NCI-H446 (cell line): ENCODE data around the gene SPINK1.
A peak's percentile ranks its signal among the peaks of the same experiment; 100 is the strongest.
"Not testable (repeated sequence)": the region's sequence is repeated elsewhere in the genome, so short reads cannot be mapped to it uniquely, and the experiment has no call there.

Experiments used
- DNase-seq, 2 experiments: peaks; one replicate each; lab custom pipeline; 2025; lab: John Stamatoyannopoulos, UW

The SPINK1 gene

DNA sequence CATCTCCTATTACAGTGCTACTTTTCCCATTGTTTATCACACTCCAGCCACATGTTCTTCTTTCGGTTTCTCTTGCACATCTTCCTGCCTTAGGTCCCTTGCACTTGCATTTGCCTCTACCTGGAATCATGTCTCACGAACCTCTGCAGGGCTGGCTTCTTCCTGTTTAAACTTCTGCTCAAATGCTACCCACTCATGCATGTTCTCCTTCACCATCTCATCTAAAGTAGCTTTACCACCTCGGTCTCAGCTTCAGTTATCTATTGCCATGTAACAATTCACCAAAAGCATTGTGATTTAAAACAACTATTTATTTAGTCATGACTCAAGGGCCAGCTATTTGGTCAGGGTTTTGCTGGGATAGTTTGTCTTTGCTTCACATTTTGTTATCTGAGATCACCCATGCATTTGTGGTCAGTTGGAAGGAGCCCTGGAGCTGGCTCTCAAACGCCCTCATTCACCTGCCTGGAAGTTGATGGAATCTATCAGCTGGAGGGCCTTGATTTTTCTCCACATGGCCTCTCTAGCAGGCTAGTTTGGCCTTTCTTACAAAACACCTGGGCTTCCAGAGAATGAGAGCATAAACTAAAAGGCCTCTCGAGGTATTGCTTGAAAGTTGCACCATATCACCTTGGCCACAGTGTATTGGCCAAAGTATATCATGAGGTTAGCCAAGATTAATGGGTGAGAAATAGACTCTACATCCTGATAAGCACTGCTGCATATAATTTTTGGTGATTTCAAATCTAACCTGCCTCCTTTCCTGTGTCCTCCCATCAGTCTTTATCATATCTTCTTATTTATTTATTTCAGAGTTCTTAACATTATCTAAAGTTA, 21.4 kb downstream of the SPINK1 start:
- DNase-seq: no peak

DNA sequence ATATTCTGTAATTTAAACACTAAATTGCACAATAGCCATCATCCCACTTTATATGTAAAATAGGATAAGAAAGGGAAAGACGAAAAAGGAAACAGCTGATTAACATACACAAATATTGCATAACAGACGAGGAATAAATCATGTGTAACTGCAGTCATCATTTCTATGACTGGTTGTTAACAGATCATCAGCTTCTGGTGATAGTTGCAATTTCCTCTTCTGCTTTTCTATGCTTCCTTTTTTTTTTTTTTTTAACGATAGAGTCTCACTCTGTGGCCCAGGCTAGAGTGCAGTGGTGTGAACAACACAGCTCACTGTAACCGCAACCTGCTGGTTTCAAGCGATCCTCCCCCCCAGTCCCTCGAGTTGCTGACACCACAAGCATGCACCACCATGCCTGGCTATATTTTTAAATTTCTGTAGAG, 26.4 kb downstream of the SPINK1 start:
- no peak for DNase-seq

DNA sequence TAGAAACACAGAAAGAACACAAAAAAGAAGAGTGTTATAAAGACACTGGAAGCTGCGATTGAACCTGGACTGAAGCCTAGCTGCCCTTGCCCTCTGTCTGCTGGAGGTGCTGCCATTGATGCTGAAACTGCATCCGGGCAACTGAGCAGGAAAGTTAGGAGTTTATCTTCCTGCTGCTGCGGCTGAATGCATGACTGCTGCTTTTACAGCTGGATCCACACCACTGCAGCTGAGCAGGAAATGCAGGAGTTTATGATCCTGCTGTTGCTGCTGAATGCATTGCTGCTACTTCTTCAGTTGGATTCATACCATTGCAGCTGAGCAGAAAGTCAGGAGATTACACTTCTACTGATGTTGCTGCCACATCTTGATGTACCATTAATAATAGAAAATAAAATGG, 27.1 kb downstream of the SPINK1 start:
- DNase-seq: no peak

DNA sequence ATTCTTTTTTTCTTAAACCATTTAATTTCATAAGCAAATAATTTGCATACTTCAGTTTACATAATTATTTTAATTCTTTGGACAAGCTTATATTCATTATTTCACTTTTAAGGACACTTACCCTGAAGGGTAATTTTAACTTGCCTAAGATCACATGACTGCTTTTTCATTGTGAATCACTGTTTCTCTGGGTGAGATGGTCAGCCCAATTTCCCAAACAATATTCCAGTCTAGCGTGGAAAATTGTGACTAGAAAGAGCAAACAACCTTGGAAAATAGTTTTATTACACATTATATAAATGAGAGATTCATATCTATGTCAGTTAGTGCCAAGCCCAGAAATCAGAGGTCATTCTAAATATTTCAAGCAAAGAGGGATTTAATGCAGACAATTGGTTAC, 27.5 kb downstream of the SPINK1 start:
- DNase-seq: no peak

DNA sequence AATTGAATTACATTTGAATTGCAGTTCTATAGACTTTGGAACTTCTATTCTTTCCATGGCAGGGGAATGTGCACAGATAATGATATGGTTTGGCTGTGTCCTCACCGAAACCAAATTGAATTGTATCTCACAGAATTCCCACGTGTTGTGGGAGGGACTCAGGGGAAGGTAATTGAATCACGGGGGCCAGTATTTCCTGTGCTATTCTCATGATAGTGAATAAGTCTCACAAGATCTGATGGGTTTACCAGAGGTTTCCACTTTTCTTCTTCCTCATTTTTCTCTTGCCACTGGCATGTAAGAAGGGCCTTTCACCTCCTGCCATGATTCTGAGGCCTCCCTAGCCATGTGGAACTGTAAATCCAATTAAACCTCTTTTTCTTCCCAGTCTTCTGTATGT, 28.3 kb downstream of the SPINK1 start:
- not testable (repeated sequence) for DNase-seq

DNA sequence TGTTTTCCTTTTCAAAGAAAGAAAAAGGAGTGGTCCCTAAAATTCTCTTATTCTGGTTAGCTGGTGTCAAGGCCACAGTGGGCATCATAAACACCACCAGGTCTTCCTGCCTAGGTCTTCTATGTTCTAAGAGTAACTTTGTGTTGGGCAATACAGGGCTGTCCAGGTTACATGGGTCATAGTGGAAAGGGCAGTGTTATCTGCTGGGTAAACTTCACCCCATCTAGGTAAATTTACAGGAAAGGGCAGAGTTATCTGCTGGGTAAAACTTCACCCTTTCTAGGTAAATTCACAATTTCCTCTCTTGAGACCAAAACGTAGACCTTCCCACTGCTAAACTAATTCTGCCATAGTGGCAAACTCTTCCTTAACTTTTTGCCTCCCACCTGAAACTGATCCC, 30.0 kb downstream of the SPINK1 start:
- DNase-seq: no peak

DNA sequence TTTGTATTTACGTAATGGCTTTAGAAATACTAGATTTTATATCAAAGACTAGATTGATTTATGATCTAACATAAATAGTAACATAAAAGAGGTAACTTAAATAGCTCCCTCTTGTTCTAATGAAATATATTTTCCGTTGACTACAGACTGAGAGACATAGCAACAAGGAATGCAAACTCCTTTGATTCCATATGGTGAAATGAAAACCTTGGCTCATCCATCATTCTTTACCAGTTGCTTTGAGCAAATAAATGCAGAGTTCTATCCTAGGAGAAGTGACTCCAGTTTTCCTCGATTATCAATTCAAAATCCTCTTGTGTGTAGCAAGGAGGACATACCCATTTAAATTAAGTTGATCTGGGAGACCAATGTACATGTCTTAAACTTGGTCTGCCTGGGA, 31.0 kb downstream of the SPINK1 start:
- DNase-seq: no peak

DNA sequence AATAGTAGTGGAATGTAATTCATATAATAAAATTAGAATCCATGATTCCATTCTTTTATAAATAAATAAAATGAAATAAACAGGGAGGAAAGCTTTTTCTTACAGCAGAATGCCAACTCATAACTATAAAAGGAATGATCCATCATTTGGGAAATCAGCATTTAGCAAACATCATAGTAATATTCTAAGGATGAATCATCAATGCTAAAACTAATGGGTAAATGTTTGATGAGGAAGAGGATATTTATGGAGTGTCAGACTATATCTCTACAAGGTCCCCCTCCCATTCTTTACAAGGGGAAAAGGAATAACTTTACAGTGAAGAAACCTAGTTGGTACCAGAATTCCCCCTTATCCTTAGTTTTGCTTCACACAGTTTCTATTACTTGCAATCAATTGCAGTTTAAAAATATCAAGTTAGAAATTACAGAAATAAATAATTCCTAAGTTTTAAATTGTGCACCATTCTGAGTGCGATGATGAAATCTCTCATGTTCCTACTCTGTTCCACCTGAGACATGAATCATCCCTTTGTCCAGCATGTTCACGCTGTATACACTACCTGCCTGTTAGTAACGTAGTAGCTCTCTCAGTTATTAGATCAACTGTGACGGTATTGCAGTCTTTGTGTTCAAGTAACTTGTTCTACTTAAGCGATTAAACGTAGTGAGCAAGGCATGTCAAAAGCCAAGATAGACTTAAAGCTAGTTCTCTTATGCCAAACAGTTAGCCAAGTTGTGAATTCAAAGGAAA, 34.7 kb downstream of the SPINK1 start:
- no peak for DNase-seq

DNA sequence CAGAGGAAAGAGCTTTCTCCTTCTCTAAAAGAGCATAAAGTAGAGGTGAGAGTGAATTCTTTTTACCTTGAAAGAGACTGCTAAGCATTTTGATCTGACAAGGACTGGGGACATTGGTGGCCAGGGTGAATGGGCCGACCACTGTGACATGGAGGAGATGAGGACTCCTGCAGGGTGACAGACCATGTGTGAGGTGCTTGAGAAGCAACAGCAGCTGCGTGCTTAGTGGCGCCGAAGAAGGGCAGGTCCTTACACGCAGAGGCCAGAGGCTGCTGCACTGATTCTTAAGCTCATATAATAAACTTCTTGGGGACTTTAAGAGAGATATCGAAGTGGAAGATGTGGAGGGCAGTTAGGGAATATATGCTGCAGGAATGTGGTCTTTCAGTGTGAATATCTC, 40.3 kb downstream of the SPINK1 start:
- DNase-seq: no peak

DNA sequence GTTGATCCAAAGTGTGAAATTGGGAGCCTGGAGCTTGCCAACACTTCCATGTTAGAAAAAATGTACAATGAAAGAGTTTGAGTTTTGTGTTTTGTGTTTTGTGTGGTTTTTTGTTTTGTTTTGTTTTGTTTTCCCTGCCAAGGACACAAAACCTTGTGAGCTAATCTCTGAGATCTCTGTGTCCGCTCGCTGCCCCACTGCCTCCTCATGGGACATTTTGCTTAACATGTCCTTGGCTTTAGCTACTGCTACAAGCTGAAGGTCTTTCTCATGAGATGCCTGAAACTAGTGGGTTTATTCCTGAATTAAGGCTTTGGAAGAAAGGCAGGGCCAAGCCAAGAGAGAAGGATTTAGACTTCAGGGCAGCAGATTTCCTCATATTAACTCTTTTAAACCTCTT, 41.7 kb downstream of the SPINK1 start:
- DNase-seq: no peak

DNA sequence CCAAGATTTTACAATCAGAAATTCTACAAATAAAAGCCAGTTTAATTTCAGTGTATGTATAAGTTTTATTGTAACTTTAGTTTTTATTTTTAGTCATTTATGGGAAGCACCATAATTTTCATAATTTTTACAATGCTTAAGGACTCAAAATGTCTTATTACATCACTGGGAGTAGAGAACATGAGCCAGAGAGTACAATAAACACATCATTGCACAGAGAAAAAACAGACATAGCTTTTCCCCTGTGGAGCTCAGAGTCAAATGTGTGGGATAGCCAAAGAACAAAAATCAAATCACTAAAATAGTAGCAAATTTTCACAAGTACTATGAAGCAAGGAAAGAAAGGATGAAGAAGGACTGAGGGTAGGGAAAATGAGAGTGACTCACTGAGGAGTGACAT, 43.4 kb downstream of the SPINK1 start:
- no peak for DNase-seq

DNA sequence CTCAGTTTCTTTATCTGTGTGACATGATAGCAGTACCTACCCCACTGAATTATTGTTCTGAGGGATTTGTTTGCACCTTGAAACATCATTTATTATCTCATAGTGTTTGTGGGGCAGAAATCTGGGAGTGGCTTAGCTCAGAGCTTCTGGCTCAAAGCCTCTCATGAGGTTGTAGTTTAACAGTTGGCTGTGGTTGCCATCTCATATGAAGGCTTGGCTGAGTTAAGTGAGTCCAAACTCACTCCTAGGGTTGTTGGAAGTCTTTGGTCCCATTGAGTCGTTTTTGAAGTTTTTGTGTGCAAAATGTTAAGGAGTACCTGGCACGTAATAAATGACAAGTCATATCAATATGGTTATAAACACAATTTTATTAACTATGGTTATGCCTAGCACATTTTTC, 45.3 kb downstream of the SPINK1 start:
- peak in 1 of 2 experiments; percentile 3 for DNase-seq

DNA sequence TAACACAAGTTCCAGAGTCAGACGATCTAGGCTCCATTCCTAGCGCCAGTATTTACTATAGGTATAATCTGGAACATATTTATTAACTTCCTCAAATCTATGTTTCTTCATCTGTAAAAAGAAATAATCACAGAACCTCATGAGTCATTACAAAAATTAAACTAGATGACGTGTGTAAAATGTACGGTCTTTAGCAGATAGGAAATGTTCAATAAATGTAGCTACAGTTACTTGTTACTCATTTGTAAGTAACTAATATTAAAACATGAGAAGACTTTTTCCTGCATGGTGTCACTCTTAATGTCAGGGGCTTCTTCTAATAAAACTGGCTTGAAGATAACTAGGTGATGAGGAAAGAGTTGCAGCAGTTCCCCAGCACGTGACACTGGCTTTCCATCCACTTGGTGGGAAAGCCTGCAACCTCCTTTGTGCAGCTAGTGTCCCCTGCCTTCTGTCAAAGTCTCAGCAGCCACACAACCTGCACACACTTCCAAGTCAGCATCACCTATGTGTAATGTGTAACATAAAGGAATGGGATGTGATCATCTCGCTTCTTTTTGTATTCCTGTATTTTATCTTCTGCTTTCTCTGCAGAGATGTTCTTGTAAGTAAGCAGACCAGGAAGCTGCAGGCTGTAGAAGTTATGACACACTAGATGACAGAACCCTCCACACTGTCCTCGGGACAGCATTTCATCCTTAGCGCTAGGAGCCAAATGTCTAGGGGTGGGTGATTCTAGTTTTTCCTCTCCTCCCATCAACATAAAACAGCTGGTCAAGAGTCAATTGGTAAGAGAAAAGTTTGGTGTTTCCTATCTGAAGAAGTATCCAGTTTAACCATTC, 47.1 kb downstream of the SPINK1 start:
- DNase-seq: no peak

DNA sequence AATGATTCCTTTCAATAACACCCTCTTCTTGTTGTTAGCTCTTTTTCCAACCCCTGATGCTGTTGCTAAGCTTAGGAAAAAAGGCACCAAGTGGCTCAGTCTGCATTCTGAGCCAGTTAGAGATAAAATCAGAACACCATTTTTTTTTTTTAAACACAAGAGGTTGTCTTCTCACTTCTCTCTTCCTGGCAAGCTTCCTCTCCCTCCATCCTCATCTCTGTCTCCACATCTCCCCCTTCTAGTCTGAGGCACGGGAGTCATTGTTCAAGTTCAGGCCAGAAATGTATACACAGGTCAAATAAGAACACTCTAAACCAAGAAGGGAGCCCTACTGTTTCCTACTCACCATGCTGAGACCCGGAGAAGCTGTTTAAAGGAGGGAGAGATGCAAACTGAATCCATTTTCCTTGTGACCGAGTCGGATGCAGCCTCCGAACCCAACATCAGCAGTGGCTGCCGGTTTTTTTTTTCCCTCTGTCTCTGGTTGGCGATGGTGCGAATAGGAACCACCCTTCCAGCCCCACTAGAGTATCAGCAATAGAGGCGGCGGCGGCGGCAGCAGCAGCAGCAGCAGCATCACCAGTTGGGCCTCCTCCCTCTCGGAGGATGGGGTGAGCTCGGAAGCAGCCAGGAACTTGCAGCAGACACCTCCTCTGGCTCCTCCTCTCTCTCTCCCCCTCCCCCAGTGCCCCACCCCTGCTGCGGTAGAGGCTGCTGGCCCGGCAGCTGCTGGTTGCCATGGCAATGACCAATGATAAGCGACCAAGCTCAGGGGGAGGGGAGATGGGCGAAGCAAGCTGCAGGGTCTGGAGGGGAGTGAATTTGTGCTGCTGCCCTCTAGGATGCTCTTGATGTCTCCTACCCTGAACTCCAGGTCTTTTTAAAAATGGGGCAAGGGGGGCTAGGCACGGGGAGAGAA, 49.1 kb downstream of the SPINK1 start, which contains the start of gene JAKMIP2:
Gene JAKMIP2, minus strand, starts transcription at position 619 of the 919 bp plus-strand sequence. CDS start 110,922 bp downstream, outside the sequence.
- DNase-seq: peak; percentile 93 to 96

DNA sequence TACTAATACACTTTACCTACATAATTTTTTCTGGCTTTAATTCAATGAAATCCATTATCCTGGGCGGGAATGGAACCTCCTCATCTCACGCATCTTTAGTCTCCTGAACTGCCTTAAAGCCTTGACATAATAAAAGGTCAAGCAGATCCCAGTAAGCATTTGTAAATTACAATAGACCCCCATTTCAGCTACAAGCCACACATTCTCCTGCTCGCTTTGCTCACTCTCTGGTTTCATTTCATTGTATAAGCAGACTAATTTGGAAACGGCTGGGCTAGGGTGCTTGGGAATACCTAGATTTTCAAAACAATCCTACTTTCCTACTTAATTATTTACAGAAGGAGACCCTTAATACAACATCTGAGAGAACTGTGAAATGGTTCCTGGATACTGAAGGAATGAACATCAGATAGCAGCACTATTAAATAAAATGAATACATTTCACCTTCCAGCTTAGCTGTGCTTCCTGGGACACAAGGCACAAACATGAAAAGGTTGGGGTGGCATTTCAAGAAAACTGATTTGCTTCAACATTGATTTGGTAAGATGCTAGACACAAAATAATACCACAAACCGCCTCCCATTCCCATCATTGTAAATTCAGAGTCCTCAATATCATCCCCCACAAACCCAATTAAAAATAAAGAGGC, 50.4 kb downstream of the SPINK1 start:
- no peak for DNase-seq

DNA sequence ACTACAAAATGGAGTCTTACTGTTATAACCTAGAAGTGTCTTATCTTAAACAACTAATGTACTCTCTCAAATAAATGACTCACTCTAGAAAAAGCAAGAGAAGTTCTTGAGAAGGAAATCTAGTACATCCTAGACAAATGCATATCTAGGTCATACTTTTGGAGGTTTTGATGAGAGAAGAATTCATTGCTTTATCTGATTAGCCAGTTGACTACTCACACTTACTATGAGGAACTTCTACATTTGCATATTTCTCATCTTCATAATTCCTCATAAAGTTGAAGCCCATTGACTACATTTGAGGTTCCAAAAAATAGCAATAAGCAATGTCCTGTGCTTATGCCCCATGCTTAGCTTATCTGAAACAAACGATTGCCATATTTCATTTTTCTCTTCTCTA, 51.8 kb downstream of the SPINK1 start:
- no peak for DNase-seq

DNA sequence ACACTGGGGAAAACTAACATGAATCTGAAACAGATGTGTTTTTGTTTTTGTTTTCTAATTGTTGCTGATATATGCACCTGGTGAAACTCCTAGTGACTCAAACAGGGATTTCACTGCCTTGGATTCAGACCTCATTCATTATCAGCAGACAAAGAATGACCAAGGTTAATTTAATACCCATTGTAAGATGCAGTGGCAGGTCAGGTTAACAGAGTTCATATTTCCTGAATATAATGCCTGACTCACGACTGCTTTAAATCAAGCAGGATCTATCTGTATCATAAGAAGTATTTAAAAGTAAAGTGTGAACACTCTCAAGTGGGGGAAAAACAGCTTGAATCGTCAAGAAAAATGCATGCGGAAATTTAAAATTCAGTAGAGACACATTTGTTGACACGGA, 54.5 kb downstream of the SPINK1 start:
- DNase-seq: no peak
